ENCODE measurements around the gene HHIP. TPM values are rescaled to one million over a fixed set of nuclear protein-coding genes. Genes with fewer than 3 reads are reported as not detected.

Gene HHIP
- total and polyA plus RNA-seq, 9 of the 15 experiments (the other 6 are each of a cell fraction or from before 2014, with no cell fraction given) = 0.09 TPM; not detected in 8

DNA sequence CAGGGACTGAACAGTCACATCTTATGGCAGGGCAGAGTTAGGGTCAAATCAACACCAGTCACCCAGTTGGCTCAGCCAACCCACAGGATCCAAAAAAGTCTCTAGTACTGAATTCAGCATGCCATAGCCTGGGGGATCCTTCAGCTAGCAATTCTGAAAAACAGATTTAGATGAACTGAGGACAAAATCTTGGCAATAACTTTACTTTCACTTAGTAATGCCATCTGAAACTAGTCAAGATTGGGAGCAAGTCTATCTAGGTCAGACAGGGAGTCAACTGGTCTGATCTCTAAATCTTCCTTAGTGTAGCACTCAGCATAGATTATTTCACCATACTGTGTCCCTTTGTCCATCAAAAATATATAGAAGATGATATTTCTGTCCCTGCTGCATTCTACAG, 76.0 kb downstream of the HHIP start:
- no peak for FAIRE-seq
- H3K36me3 ChIP-seq (ENCODE audit: control insufficient read depth, insufficient read depth, low read length) = no peaks in the 10 kb centered on the region
- H3K9ac ChIP-seq (ENCODE audit: insufficient read depth in 1 of 2, low read depth in 2 of 2, low read length in 2 of 2) = no peak overlapping the region
- H3K9me1 ChIP-seq (ENCODE audit: control insufficient read depth, insufficient read depth, low read length) = no peaks in the 10 kb centered on the region
- ATAC-seq = no peak
- in situ Hi-C loops (cut with MboI) = no loop called here
- no peaks in the 10 kb centered on the region for H3K9me3 ChIP-seq (replicated peaks; ENCODE audit: control insufficient read depth, insufficient read depth, low read depth, low read length)
- H3K79me2 ChIP-seq (ENCODE audit: control insufficient read depth, insufficient read depth, low read length) = no peaks in the 10 kb centered on the region
- H3K4me3 ChIP-seq = no peak overlapping the region
- ChIA-PET POLR2A (no interaction called here), CTCF (ENCODE audit: low intra/inter-chr PET ratio) (no interaction called here)
- H3K4me2 ChIP-seq (ENCODE audit: insufficient read depth, low read length) = no peak overlapping the region
- H2AFZ ChIP-seq (ENCODE audit: low read depth, low read length) = no peak overlapping the region
- TF ChIP-seq MCM3 (IDR thresholded peaks at IDR 0.05) = no peak
- TF ChIP-seq, protein P1, sequence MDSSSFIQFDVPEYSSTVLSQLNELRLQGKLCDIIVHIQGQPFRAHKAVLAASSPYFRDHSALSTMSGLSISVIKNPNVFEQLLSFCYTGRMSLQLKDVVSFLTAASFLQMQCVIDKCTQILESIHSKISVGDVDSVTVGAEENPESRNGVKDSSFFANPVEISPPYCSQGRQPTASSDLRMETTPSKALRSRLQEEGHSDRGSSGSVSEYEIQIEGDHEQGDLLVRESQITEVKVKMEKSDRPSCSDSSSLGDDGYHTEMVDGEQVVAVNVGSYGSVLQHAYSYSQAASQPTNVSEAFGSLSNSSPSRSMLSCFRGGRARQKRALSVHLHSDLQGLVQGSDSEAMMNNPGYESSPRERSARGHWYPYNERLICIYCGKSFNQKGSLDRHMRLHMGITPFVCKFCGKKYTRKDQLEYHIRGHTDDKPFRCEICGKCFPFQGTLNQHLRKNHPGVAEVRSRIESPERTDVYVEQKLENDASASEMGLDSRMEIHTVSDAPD (CRISPR knock-in tag; IDR thresholded peaks at IDR 0.05) = no peak
- TF ChIP-seq, protein P2, sequence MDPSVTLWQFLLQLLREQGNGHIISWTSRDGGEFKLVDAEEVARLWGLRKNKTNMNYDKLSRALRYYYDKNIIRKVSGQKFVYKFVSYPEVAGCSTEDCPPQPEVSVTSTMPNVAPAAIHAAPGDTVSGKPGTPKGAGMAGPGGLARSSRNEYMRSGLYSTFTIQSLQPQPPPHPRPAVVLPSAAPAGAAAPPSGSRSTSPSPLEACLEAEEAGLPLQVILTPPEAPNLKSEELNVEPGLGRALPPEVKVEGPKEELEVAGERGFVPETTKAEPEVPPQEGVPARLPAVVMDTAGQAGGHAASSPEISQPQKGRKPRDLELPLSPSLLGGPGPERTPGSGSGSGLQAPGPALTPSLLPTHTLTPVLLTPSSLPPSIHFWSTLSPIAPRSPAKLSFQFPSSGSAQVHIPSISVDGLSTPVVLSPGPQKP (CRISPR knock-in tag; IDR thresholded peaks at IDR 0.05) = no peak
- H3K27ac ChIP-seq (ENCODE audit: extremely low read depth, low read depth, low read length) = no peak overlapping the region
- H3K27me3 ChIP-seq (ENCODE audit: control insufficient read depth in 2 of 2, insufficient read depth in 2 of 2, low read length in 2 of 2) = no peaks in the 10 kb centered on the region
- no peaks in the 10 kb centered on the region for H3K4me1 ChIP-seq (replicated peaks in 1 of 2; ENCODE audit: control insufficient read depth in 2 of 2, insufficient read depth in 2 of 2, low read length in 2 of 2)
- no peaks in the 10 kb centered on the region for H4K20me1 ChIP-seq (replicated peaks; ENCODE audit: control insufficient read depth, insufficient read depth, low read length)
- no peak for DNase-seq (ENCODE audit: extremely low read depth in 1 of 4, low spot score in 3 of 4)
- intact Hi-C loops (cut with micrococcal nuclease) = no loop called here
- no TSS peak for BruUV-seq (replicated peaks)

DNA sequence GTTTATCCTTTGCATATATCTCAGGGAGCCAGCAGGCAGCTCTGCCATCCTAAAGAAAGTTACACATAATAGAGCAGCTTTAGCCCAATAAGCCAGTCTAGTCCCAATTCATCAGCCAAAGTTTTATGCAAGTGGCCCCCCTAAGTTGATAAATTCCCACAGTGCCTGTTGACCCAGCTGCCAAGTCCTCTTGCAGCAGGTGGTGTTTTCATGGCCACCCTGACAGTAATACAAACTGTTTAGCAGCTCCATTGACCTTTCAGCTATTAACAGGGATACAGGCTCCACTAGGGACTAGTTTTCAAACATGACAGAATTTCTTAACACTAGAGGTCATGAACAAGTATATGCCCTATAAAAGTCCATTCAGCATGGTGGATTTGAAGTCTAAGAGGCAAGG, 77.5 kb downstream of the HHIP start:
- Histone ChIP-seq H3K9me1 (ENCODE audit: control insufficient read depth, insufficient read depth, low read length) (no peaks in the 10 kb centered on the region), H2AFZ (ENCODE audit: low read depth, low read length) (no peak overlapping the region), H3K4me3 (no peak overlapping the region), H4K20me1 (replicated peaks; ENCODE audit: control insufficient read depth, insufficient read depth, low read length) (no peaks in the 10 kb centered on the region), H3K27ac (ENCODE audit: extremely low read depth, low read depth, low read length) (no peak overlapping the region), H3K27me3 (ENCODE audit: control insufficient read depth in 2 of 2, insufficient read depth in 2 of 2, low read length in 2 of 2) (no peaks in the 10 kb centered on the region), H3K4me1 (replicated peaks in 1 of 2; ENCODE audit: control insufficient read depth in 2 of 2, insufficient read depth in 2 of 2, low read length in 2 of 2) (no peaks in the 10 kb centered on the region), H3K36me3 (ENCODE audit: control insufficient read depth, insufficient read depth, low read length) (no peaks in the 10 kb centered on the region), H3K4me2 (ENCODE audit: insufficient read depth, low read length) (no peak overlapping the region), H3K9me3 (replicated peaks; ENCODE audit: control insufficient read depth, insufficient read depth, low read depth, low read length) (no peaks in the 10 kb centered on the region), H3K9ac (ENCODE audit: insufficient read depth in 1 of 2, low read depth in 2 of 2, low read length in 2 of 2) (no peak overlapping the region), H3K79me2 (ENCODE audit: control insufficient read depth, insufficient read depth, low read length) (no peaks in the 10 kb centered on the region)
- no TSS peak for BruUV-seq (replicated peaks)
- FAIRE-seq = no peak
- DNase-seq (ENCODE audit: extremely low read depth in 1 of 4, low spot score in 3 of 4) = no peak
- in situ Hi-C loops (cut with MboI) (no loop called here), intact Hi-C loops (cut with micrococcal nuclease) (no loop called here)
- POLR2A ChIA-PET = no interaction called here
- TF ChIP-seq SMARCB1 (IDR thresholded peaks at IDR 0.05; ENCODE audit: insufficient read length, low read depth) (no peak), NRF1 (conservative IDR thresholded peaks at IDR 0.05 in 1 of 2, IDR thresholded peaks at IDR 0.05 in 1 of 2) (no peak)
- no peak for ATAC-seq
- CTCF ChIA-PET (ENCODE audit: low intra/inter-chr PET ratio) = no interaction called here
